HepG2 (cell line): ENCODE results near the gene SPSB2. TPM values are rescaled to one million over a fixed set of nuclear protein-coding genes. Genes with fewer than 3 reads are reported as not detected.

ENCODE experiments used
- AGO1 ChIP-seq: fragments of 200-400 bp; formaldehyde crosslinking; IDR thresholded peaks from 2 replicates; pipeline ENCODE4 v1.6.1; 2017; ENCODE audit warnings: mild to moderate bottlenecking, low read depth, low read length, moderate library complexity; ENCODE audit not compliant: poor library complexity, severe bottlenecking
- CEBPB ChIP-seq: IDR thresholded peaks from 2 replicates; pipeline ENCODE4 v1.6.1; 2011; ENCODE audit warnings: low read depth, low read length, improper control_type of control experiment, borderline replicate concordance
- CSRNP1 ChIP-seq: sonication (generic); formaldehyde crosslinking; IDR thresholded peaks from 2 replicates; pipeline ENCODE4 v1.8.1; 2023; ENCODE audit warnings: mild to moderate bottlenecking, missing genetic modification reagents
- FOSL1 ChIP-seq: sonication (generic); formaldehyde crosslinking; IDR thresholded peaks from 2 replicates; pipeline ENCODE4 v1.9.0; 2021; ENCODE audit warnings: missing genetic modification reagents, borderline replicate concordance
- HNF1A ChIP-seq, 2 experiments: sonication (generic) in 1 of 2; formaldehyde crosslinking in 1 of 2; IDR thresholded peaks; 2 replicates each; pipeline versions ENCODE4 v1.4.0 to v1.6.1; 2016 to 2020; ENCODE audit warnings: borderline replicate concordance in 1 of 2, low read depth in 1 of 2, mild to moderate bottlenecking in 1 of 2, missing genetic modification reagents in 1 of 2
- HNF4A ChIP-seq: sonication (generic); formaldehyde crosslinking; IDR thresholded peaks from 2 replicates; pipeline ENCODE4 v1.4.0; 2020; ENCODE audit warnings: missing genetic modification reagents
- SNAPC4 ChIP-seq: sonication (generic); formaldehyde crosslinking; IDR thresholded peaks from 2 replicates; pipeline ENCODE4 v1.4.0; 2020; ENCODE audit warnings: mild to moderate bottlenecking, missing genetic modification reagents
- TEAD3 ChIP-seq: optimal IDR thresholded peaks from 2 replicates; pipeline ENCODE3; 2016; ENCODE audit warnings: borderline replicate concordance
- THAP11 ChIP-seq: IDR thresholded peaks from 2 replicates; pipeline ENCODE4 v1.6.1; 2016; ENCODE audit warnings: missing biosample characterization, missing genetic modification reagents
- UBTF ChIP-seq: sonication (generic); formaldehyde crosslinking; IDR thresholded peaks from 2 replicates; pipeline ENCODE4 v1.4.0; 2020; ENCODE audit warnings: mild to moderate bottlenecking, missing genetic modification reagents
- ZBTB21 ChIP-seq: sonication (generic); formaldehyde crosslinking; IDR thresholded peaks from 2 replicates; pipeline ENCODE4 v1.4.0; 2020; ENCODE audit warnings: missing genetic modification reagents
- ZFP62 ChIP-seq: sonication (generic); formaldehyde crosslinking; IDR thresholded peaks from 2 replicates; pipeline ENCODE4 v1.4.0; 2020; ENCODE audit warnings: missing genetic modification reagents
- ZUFSP ChIP-seq: sonication (generic); formaldehyde crosslinking; IDR thresholded peaks from 2 replicates; pipeline ENCODE4 v1.9.0; 2021; ENCODE audit warnings: missing genetic modification reagents, mild to moderate bottlenecking, borderline replicate concordance
- polyA plus RNA-seq, 8 experiments: library from polyadenylated mRNA; depleted of rRNA in 3 of 8; stranded (reverse) in 7 of 8; unstranded in 1 of 8; fragments of >200 nt; fragmentation: Illumina TruSeq in 4 of 8; extraction: Trizol in 4 of 8; gene quantifications; 2 replicates each; pipeline versions ENCODE4 v1.2.1 to v1.2.3, GENCODE V29; 2011 to 2016; ENCODE audit warnings: low read depth in 4 of 8, missing spikeins in 1 of 8, mixed read lengths in 1 of 8; ENCODE audit not compliant: insufficient read depth in 1 of 8
- total RNA-seq, 5 experiments: library from RNA; depleted of rRNA; stranded (reverse); fragments of >200 nt; fragmentation: Illumina TruSeq; extraction: Trizol; gene quantifications; 2 replicates each; pipeline ENCODE4 v1.2.3, GENCODE V29; 2016; ENCODE audit warnings: low read depth in 1 of 5

Gene SPSB2
- total and polyA plus RNA-seq, 2 of the 13 experiments (the other 11 are each of a cell fraction or from before 2014, with no cell fraction given), result 2.0 to 6.2 TPM

GRCh38 chr12:6854036-6854435 is 19.1 kb downstream of the SPSB2 start (continued):
- TF ChIP-seq SNAPC4 (CRISPR knock-in tag) (no peak), ZUFSP (CRISPR knock-in tag) (no peak), CSRNP1 (no peak), TEAD3 (CRISPR knock-in tag) (peak; percentile 44), HNF4A (CRISPR knock-in tag) (0 out of 2 replicates have a peak, but pooled peaks have one; percentile 5), AGO1 (no peak), HNF1A (IDR thresholded peaks at IDR 0.05; ENCODE audit: low read depth) (no peak), HNF1A (CRISPR knock-in tag; IDR thresholded peaks at IDR 0.05; ENCODE audit: borderline replicate concordance) (no peak), THAP11 (0 out of 2 replicates have a peak, but pooled peaks have one; percentile 31), UBTF (CRISPR knock-in tag) (0 out of 2 replicates have a peak, but pooled peaks have one; percentile 25), ZFP62 (no peak), CEBPB (0 out of 2 replicates have a peak, but pooled peaks have one; percentile 1), ZBTB21 (no peak), FOSL1 (no peak)
- TF ChIP-seq, all 625 proteins: peak for 7
